NCI-H2196 (cell line): ENCODE results near the gene MOK.

Source experiments
- DNase-seq: peaks from one replicate; lab custom pipeline; 2025; ENCODE audit not compliant: unreplicated experiment; lab: John Stamatoyannopoulos, UW

Gene MOK

GRCh38 chr14:102227184-102227964 is 77.6 kb downstream of the MOK start:
- DNase-seq = no peak

GRCh38 chr14:102226356-102227125 is 78.4 kb downstream of the MOK start:
- no peak for DNase-seq

GRCh38 chr14:102225936-102226335 is 79.0 kb downstream of the MOK start:
- DNase-seq = no peak

GRCh38 chr14:102225386-102225785 is 79.6 kb downstream of the MOK start:
- DNase-seq = no peak

- DNase-seq = no peak
Observed at GRCh38 chr14:102223682-102224081, 81.3 kb downstream of the MOK start.

GRCh38 chr14:102222751-102223150 is 82.2 kb downstream of the MOK start:
- no peak for DNase-seq

DNA sequence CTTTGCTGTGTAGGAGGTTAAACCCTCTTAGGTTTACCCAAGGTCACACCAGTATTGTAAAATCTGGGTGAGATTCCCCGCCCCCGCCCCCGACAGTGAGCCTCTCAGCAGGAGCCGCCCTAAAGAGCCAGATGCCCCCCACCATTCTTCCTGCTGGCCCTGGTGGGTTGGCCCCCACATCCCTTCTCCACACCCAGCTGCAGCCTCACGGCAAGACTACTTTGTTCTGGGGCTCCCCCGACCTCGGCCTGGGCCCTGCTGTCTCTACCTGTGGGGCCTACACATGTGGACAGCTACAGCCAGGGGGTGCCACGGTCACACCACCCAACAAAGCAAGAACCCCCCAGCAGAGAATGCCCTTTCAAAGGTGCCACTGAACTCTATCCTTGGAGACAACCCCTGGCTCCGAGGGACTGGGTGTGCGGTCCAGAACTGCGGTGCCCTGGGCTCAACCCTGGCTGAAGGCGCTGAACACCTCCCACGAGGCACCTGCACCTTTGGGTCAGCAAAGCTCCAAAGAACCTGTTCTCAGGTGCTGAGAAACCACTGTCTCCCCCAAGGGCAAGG is 82.9 kb downstream of the MOK start:
- no peak for DNase-seq

GRCh38 chr14:102221026-102221425 is 83.9 kb downstream of the MOK start:
- no peak for DNase-seq

DNA sequence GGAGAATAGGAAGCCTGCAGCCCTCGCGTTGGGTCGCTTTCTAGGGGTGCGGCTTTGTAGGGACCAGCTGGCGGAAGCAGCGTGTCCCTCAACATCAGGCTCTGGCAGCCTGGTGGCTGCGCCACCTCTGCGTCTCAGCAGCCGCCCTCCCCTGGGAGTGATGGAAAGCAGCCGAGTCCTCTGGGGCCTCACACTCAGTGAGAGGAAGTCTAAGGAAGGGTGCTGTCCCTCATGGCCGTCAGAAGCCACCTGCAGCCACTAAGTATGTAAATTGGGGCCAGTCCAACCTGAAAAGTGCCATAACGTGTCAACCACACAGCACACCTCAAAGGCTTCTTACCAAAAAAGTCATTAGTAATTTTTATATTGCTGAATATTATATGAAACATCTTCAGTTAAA is 84.9 kb downstream of the MOK start:
- DNase-seq = no peak

- no peak for DNase-seq
Observed at GRCh38 chr14:102219316-102219715, 85.6 kb downstream of the MOK start.

GRCh38 chr14:102218688-102219087 is 86.3 kb downstream of the MOK start:
- DNase-seq = no peak

DNA sequence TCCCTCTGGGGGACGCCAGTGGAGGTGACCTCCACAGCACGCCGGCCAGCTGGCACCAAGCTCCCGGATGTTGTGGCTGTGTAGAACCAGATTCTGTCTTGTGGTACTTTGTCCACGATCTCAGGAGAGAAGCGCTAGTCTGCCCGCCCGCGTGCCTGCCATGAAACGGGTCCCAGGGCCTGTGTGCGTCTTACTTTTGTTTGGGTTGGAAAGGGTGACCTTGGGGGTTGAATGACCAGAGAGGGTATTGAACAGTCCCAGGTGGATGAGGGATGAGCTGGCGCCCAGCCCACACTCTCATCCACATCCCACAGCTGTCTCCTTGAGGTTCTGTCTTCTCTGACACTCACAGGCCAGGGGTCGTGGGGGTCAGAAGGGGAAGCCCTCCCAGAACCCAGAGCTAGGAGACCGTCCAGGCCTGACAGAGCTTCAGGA is 87.0 kb downstream of the MOK start:
- DNase-seq = no peak

GRCh38 chr14:102217399-102217798 is 87.6 kb downstream of the MOK start:
- DNase-seq = no peak

GRCh38 chr14:102215576-102216250 is 89.3 kb downstream of the MOK start:
- DNase-seq = no peak

- no peak for DNase-seq
Observed at GRCh38 chr14:102215071-102215470, 89.9 kb downstream of the MOK start.

DNA sequence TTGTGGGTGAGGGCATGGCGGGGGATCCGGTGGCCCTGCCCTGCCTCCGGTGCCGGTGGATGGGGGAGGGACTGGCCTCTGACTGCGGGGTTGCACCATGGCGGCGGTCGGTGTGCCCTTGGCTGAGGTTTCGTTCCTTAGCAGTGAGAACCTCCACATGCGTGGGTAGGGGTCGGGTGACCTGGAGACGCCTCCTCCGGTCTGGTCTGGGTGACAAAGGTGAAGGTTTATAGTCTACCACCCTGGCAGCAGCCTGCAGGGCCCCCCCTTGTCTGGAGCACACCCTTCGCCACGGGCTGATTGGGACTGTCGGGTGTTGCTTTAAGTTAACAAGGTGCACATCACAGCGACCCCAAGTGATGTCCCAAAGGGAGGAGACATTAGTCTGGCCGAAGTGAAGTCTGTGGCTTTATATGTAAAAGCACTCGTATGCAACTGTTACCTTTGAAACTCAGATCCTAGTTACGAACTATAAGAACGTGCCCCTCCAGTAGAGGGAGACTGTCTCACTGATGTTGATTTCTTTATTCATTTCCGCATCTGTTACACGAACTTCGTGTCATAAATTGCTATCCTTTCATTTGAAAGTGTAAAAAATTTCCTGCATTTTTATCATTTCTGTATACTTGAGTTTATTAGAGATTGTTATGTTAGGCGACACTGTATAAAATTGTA is 90.8 kb downstream of the MOK start:
- DNase-seq = no peak

- no peak for DNase-seq
Observed at GRCh38 chr14:102213470-102213869, 91.5 kb downstream of the MOK start.

DNA sequence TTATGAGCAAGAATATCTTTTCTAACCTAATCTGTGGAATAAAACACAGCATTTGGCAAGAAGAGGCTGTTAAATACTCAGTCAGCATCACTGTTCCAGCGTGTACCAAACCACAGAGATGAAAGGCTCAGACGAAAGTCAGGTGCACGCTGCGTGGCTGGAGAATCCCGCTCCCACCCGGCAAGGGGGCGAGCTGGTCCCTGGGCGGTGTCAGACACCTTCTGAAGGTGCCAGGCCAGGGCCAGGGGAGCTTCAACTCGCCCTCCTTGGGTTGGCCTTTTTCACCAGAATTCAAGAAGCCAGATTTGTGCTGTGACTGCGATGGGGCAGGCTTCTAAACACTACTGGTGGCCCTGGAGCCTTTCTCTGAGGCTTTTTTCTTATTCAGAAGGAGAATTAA is 92.1 kb downstream of the MOK start:
- DNase-seq = no peak

- no peak for DNase-seq
Observed at GRCh38 chr14:102212356-102212755, 92.6 kb downstream of the MOK start.

- DNase-seq = no peak
Observed at GRCh38 chr14:102211240-102211639, 93.7 kb downstream of the MOK start.
